ENCODE results near the gene C9orf152. TPM values are rescaled to one million over a fixed set of nuclear protein-coding genes. Genes with fewer than 3 reads are reported as not detected.

The C9orf152 gene
- total and polyA plus RNA-seq, 10 of the 15 experiments (the other 5 are each of a cell fraction or from before 2014, with no cell fraction given): 0.04 TPM; not detected in 9

GRCh38 chr9:110155751-110156150 is 52.2 kb downstream of the C9orf152 start (continued):
- TF ChIP-seq PRDM15 (CRISPR knock-in tag; IDR thresholded peaks at IDR 0.05) (no peak), POLR2AphosphoS2 (IDR thresholded peaks at IDR 0.05; ENCODE audit: low read depth, low read length) (no peak), FOXM1 (IDR thresholded peaks at IDR 0.05; ENCODE audit: low read depth, low read length) (no peak), RCOR1 (conservative IDR thresholded peaks at IDR 0.05; ENCODE audit: low read depth, low read length) (no peak), MTA3 (IDR thresholded peaks at IDR 0.05; ENCODE audit: borderline replicate concordance, low read length) (no peak), STAT1 (conservative IDR thresholded peaks at IDR 0.05) (no peak), NR2C1 (IDR thresholded peaks at IDR 0.05) (no peak)

GRCh38 chr9:110153431-110153830 is 54.5 kb downstream of the C9orf152 start:
- DNase-seq (ENCODE audit: low read depth, low spot score): no peak
- no peaks in the 10 kb centered on the region; the same call in 2 of the 3 replicates for H3K9me3 ChIP-seq (replicated peaks; ENCODE audit: control insufficient read depth, insufficient read depth, low read length)
- CTCF ChIA-PET: interaction anchor here (0.6 to 14.4 kb wide), 16 partner anchors 10 to 261 kb away, joined by 3 to 597 read pairs (median 7); no protein-coding TSS in a partner anchor
- no peak overlapping the region for H3K27ac ChIP-seq (ENCODE audit: control insufficient read depth, insufficient read depth)
- H2AFZ ChIP-seq (ENCODE audit: control insufficient read depth, low read depth, low read length): no peak overlapping the region
- in situ Hi-C loops (cut with MboI) (loop anchor here (5.0 to 10.0 kb wide), 3 partner anchors 99 to 251 kb away; no protein-coding TSS in a partner anchor), intact Hi-C loops (cut with micrococcal nuclease; ENCODE audit: unreplicated experiment) (loop anchor here (1.0 to 2.0 kb wide), 4 partner anchors 95 to 250 kb away; no protein-coding TSS in a partner anchor)
- RAD21 ChIA-PET (ENCODE audit: unreplicated experiment): interaction anchor here (0.6 to 17.2 kb wide), 11 partner anchors 10 to 250 kb away, joined by 3 to 424 read pairs (median 50); no protein-coding TSS in a partner anchor
- no peaks in the 10 kb centered on the region for H3K27me3 ChIP-seq (replicated peaks in 1 of 2; ENCODE audit: control insufficient read depth in 2 of 2, insufficient read depth in 2 of 2, low read length in 1 of 2)
- peaks cover 98% of the 10 kb centered on the region for H3K79me2 ChIP-seq (ENCODE audit: control insufficient read depth, insufficient read depth, low read length)
- POLR2A ChIA-PET: interaction anchor here (1.9 to 3.2 kb wide), 2 partner anchors 11 to 246 kb away, joined by 7 to 14 read pairs; no protein-coding TSS in a partner anchor
- H3K4me2 ChIP-seq (ENCODE audit: control insufficient read depth, insufficient read depth): no peak overlapping the region; the same call in 1 of the 2 replicates
- no peak overlapping the region for H3K4me3 ChIP-seq
- 48% methylated on average over 2 of the region's 2 CpGs for WGBS (ENCODE audit: insufficient coverage, insufficient replicate concordance, low lambda C conversion rate, missing lambda C conversion rate)
- no peak for ATAC-seq
- no peak overlapping the region for H3K9ac ChIP-seq (ENCODE audit: control insufficient read depth, insufficient read depth, low read length)
- BruUV-seq (replicated peaks): no TSS peak
- SMC1A ChIA-PET (ENCODE audit: uncharacterized antibody, unreplicated experiment): interaction anchor here (0.8 to 14.0 kb wide), 16 partner anchors 9 to 260 kb away, joined by 3 to 460 read pairs (median 4); no protein-coding TSS in a partner anchor
- peaks cover 11 to 14% of the 10 kb centered on the region in 2 experiments for H3K36me3 ChIP-seq (ENCODE audit: control insufficient read depth in 2 of 2, insufficient read depth in 2 of 2, low read length in 1 of 2)
- peaks cover 57% of the 10 kb centered on the region for H3K4me1 ChIP-seq (ENCODE audit: control insufficient read depth, insufficient read depth, low read length)
- FAIRE-seq: no peak
- H4K20me1 ChIP-seq (ENCODE audit: control insufficient read depth, insufficient read depth): peaks cover 7% of the 10 kb centered on the region
- TF ChIP-seq KAT2A (conservative IDR thresholded peaks at IDR 0.05; ENCODE audit: control insufficient read depth, low read depth, low read length): no peak
- no peak for TF ChIP-seq TBL1XR1 (IDR thresholded peaks at IDR 0.05; ENCODE audit: low read depth, low read length)
- TF ChIP-seq, protein P1, sequence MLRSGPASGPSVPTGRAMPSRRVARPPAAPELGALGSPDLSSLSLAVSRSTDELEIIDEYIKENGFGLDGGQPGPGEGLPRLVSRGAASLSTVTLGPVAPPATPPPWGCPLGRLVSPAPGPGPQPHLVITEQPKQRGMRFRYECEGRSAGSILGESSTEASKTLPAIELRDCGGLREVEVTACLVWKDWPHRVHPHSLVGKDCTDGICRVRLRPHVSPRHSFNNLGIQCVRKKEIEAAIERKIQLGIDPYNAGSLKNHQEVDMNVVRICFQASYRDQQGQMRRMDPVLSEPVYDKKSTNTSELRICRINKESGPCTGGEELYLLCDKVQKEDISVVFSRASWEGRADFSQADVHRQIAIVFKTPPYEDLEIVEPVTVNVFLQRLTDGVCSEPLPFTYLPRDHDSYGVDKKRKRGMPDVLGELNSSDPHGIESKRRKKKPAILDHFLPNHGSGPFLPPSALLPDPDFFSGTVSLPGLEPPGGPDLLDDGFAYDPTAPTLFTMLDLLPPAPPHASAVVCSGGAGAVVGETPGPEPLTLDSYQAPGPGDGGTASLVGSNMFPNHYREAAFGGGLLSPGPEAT (IDR thresholded peaks at IDR 0.05; ENCODE audit: low read depth): no peak
- TF ChIP-seq FOS (IDR thresholded peaks at IDR 0.05; ENCODE audit: borderline replicate concordance, extremely low read depth, insufficient read length): no peak
- TF ChIP-seq STAT3 (IDR thresholded peaks at IDR 0.05; ENCODE audit: low read depth, low read length): no peak
- TF ChIP-seq ZNF622 (IDR thresholded peaks at IDR 0.05): no peak
- TF ChIP-seq SUZ12 (IDR thresholded peaks at IDR 0.05; ENCODE audit: unreplicated experiment): no peak

Measured in GM12878 (cell line).